ENCODE measurements around the gene ATP13A3. TPM values are rescaled to one million over a fixed set of nuclear protein-coding genes. Genes with fewer than 3 reads are reported as not detected.
"Not testable (repeated sequence)": the region's sequence is repeated elsewhere in the genome, so short reads cannot be mapped to it uniquely, and the experiment has no call there.

The ATP13A3 gene
- total RNA-seq, 2 donors from 2014 or later = 106 to 141 TPM

DNA sequence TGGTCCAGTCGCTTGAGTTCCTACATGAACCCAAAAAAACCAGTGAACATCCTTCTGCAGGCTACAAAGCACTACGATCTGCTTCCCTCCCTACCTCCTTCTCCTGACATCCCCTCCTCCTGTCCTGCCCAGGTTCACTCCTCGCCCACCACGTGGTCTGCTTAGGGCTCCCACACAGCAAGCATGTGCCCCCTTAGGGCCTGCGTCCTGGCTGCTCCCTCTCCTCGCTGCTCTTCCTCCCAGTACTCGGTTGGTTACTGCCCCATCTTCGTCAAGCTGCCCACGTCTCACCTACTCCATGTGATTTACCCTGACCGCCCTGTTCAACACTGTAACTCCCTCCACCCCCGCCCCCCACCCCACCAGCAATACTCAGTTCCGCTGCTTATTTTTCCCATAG is 20.8 kb upstream of the ATP13A3 start:
- no peak for ATAC-seq
- no peak overlapping the region for H3K27ac Mint-ChIP-seq
- no peaks in the 10 kb centered on the region for H3K9me3 Mint-ChIP-seq
- H3K36me3 Mint-ChIP-seq = no peaks in the 10 kb centered on the region
- no peak for DNase-seq (ENCODE audit: low spot score in 2 of 2)

DNA sequence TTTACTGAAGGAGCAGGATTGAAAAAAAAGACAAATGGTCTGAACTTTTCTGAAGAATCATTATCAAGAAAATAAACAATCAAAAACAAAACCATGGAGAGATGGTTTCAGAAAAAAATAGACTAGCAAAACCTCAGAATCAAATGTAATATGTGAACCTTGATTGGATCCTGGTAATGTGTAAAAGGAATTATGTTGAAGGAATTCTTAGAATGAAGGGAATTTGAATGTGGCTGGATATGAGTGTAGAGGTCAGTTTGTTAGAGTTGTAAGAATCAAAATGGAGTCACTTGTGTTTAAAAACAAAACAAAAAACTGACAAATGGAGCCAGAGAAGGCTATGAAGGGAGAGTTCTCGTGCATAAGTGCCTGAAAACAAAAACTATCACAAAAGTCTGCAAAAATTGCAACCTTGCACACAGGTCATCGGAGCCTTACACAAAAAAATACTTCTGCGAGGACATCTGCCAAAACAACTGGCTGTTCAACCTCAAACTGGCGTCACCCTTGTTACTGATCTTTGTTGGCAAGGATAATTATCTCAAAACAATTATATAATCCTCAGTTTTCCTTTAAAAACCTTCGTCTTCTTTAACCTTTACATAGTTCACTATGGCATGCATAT is 19.1 kb upstream of the ATP13A3 start:
- ATAC-seq (no peak), DNase-seq (ENCODE audit: low spot score in 2 of 2) (no peak)
- no peaks in the 10 kb centered on the region for H3K9me3 Mint-ChIP-seq
- no peaks in the 10 kb centered on the region for H3K36me3 Mint-ChIP-seq
- H3K27ac Mint-ChIP-seq = no peak overlapping the region

DNA sequence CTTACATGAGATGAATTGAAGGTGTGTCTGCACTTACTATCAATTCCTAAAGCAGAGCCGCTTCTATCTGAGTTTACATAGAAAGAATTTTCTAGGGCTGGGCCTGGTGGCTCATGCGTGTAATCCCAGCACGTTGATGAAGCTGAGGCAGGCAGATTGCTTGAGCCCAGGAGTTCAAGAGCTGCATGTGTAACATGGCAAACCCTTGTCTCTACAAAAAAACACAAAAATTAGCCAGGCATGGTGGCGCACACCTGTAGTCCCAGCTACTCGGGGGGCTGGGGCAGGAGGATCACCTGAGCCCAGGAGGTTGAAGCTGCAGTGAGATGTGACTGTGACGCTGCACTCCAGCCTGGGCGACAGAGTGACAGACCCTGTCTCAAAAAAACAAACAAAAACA is 18.1 kb upstream of the ATP13A3 start:
- DNase-seq (ENCODE audit: low spot score in 2 of 2) = no peak
- H3K36me3 Mint-ChIP-seq = no peaks in the 10 kb centered on the region
- no peaks in the 10 kb centered on the region for H3K9me3 Mint-ChIP-seq
- H3K27ac Mint-ChIP-seq = no peak overlapping the region
- no peak for ATAC-seq

DNA sequence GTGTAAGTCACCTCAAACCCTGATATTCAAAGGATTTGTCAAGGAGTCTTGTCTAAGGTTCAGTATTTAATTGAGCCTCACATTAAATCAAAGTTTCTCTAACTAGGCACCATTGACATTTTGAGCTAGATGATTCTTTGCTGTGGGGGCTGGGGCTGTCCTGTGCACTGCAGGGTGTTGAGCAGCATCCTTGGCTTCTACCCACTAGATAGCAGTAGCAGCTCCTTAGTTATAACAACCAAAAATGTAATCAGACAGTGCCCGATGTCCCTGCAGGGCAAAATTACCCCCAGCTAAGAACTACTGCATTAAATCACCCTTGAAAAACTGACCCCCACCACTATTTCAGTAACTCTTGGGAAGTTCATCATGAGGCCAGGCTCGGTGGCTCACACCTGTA is 17.3 kb upstream of the ATP13A3 start:
- Mint-ChIP-seq H3K36me3 (no peaks in the 10 kb centered on the region), H3K27ac (no peak overlapping the region), H3K9me3 (no peaks in the 10 kb centered on the region)
- ATAC-seq (no peak), DNase-seq (ENCODE audit: low spot score in 2 of 2) (no peak)

DNA sequence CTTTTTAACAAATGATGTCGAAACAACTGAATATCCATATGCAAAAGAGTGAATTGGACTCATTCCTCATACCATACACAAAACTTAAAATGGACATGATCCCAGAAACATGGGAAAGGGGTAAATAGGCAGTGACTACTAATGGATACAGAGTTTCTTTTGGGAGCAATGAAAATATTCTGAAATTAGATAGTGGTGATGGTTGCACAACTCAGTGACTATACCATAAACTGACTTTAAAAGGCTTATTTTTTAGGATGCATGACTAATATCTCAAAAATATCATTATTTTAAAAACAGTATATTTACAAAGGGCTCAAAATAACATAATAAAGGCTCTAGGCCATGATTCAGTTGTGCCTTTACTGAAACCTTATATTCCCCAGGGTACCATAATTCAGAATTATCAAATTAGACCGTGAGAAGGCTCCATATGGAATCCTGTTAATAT is 16.3 kb upstream of the ATP13A3 start:
- ATAC-seq (no peak), DNase-seq (ENCODE audit: low spot score in 2 of 2) (no peak)
- no peaks in the 10 kb centered on the region for H3K9me3 Mint-ChIP-seq
- no peaks in the 10 kb centered on the region for H3K36me3 Mint-ChIP-seq
- H3K27ac Mint-ChIP-seq = no peak overlapping the region

DNA sequence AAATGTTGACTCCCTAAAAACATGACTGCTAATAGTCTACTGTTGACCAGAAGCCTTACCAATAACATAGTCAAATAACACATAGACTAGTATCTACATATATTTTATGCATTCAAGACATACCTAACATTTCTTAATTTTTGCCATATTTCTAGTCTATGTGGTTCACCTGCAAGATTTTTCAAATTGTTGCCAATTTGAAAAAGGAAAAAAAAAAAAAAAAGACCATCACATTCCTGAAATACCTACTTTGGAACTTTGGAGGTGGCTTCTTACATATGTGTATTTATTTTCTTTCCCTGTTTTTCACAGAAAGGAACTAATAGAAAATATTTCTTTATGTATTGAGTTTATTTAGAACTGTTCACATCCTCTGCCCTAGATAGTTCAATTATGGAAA is 13.4 kb upstream of the ATP13A3 start:
- ATAC-seq (no peak), DNase-seq (ENCODE audit: low spot score in 2 of 2) (no peak)
- H3K36me3 Mint-ChIP-seq = no peaks in the 10 kb centered on the region
- H3K9me3 Mint-ChIP-seq = no peaks in the 10 kb centered on the region
- no peak overlapping the region for H3K27ac Mint-ChIP-seq

DNA sequence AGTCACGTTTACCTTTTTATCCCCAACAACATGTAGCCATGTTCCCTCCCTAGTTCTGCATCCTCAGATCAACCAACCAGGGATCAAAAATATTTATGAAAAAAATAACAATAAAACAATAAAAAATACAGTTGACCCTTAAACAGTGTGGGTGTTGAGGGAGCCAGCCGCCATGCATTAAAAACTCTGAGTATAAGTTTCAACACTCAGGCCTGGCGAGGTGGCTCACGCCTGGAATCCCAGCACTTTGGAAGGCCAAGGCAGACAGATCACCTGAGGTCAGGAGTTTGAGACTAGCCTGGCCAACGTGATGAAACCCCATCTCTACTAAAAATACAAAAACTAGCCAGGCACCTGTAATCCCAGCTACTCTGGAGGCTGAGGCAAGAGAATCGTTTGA is 12.7 kb upstream of the ATP13A3 start:
- not testable (repeated sequence) for H3K36me3 Mint-ChIP-seq; ATAC-seq; H3K27ac Mint-ChIP-seq; H3K9me3 Mint-ChIP-seq; DNase-seq (ENCODE audit: low spot score in 2 of 2)

DNA sequence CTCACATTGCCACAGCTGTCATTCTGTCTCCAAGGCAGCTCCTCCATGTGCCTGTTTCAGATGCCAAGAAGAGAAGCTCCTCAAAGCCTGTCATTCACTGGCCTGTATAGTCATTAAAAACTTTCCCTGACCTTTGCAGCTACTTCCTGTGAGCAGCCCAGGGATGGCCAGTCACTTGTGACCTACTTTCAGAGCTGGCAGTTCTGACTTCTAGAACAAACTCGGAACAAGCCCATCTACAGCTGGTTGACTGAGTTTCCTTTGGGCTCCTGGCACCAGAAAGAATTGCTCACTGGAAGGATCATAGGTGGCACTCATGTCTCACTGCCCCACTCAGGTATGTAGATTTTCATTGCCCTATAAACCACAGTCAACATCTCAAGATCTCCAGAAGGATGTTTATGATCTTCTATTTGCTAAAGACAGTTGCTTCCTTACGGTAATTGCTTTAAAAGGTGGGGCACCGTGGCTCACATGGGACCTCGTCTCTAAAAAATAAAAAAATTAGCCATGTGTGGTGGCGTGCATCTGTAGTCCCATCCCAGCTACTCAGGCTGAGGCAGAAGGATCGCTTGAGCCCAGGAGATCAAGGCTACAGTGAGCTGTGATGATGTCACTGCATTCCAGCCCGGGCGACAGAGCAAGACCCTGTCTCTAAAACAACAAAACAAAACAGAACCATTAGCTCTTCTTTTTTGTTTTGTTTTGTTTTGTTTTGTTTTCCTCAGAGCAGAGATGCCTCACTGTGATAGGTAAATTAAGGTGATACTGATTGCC is 11.2 kb upstream of the ATP13A3 start:
- no peak overlapping the region for H3K27ac Mint-ChIP-seq
- peak; percentile 48 to 86 for ATAC-seq
- no peak for DNase-seq (ENCODE audit: low spot score in 2 of 2)
- H3K9me3 Mint-ChIP-seq = no peaks in the 10 kb centered on the region
- H3K36me3 Mint-ChIP-seq = no peaks in the 10 kb centered on the region

DNA sequence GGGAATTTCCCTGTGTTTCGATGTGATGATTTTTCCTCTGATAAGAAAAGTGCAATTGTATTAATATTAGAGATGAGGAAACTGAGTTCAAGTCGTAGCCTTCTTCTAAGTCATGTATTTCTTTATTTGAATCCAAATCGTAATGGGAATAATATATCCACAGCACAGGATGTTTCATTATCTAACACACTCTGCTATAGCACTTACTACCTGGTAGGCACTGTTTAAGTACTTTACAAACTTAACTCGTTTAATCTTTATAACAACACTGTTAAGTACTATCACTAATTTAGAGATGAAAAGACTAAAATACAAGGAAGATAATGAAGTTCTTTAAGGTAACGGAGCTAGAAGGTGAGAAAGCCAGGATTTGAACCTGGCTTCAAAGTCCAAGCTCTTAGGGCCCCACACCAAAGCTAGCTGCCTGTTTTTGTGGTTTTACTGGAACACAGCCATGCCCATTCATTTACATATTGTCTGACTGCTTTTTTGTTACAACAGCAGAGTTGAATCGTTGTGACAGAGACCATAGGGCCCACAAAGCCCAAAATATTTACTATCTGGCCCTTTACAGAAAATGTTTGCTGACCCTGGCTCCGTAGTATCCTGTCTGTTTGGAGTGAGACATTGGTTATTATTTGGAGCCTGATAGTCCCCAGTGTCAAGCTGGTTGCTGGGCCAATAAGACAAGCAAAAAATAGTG is 9.6 kb upstream of the ATP13A3 start:
- H3K9me3 Mint-ChIP-seq = no peaks in the 10 kb centered on the region
- no peak for ATAC-seq
- no peak overlapping the region for H3K27ac Mint-ChIP-seq
- DNase-seq (ENCODE audit: low spot score in 2 of 2) = no peak
- H3K36me3 Mint-ChIP-seq = no peaks in the 10 kb centered on the region

DNA sequence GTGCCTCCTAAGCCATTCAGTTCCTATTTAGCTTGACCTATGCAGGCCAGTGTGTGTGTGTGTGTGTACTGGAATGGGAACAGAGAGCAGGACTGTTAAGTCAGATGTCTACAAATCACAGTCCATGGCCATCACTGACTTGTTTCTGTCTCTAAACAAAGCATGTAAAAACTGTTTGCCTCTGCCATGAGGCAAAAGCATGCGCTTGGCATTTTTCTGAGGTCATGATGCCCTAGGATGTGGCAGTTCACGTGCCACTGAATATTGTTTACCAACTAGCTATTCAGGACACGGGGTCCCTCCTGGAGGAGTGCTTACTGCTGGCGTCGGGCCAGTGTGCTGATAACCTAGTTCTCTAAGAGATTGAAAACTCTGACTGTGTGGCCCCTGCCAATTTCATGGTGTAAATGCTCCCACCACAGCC is 8.2 kb upstream of the ATP13A3 start:
- Mint-ChIP-seq H3K36me3 (peaks cover 3 to 4% of the 10 kb centered on the region in 2 donors), H3K27ac (no peak overlapping the region), H3K9me3 (no peaks in the 10 kb centered on the region)
- DNase-seq (ENCODE audit: low spot score in 2 of 2) = no peak
- ATAC-seq = no peak

DNA sequence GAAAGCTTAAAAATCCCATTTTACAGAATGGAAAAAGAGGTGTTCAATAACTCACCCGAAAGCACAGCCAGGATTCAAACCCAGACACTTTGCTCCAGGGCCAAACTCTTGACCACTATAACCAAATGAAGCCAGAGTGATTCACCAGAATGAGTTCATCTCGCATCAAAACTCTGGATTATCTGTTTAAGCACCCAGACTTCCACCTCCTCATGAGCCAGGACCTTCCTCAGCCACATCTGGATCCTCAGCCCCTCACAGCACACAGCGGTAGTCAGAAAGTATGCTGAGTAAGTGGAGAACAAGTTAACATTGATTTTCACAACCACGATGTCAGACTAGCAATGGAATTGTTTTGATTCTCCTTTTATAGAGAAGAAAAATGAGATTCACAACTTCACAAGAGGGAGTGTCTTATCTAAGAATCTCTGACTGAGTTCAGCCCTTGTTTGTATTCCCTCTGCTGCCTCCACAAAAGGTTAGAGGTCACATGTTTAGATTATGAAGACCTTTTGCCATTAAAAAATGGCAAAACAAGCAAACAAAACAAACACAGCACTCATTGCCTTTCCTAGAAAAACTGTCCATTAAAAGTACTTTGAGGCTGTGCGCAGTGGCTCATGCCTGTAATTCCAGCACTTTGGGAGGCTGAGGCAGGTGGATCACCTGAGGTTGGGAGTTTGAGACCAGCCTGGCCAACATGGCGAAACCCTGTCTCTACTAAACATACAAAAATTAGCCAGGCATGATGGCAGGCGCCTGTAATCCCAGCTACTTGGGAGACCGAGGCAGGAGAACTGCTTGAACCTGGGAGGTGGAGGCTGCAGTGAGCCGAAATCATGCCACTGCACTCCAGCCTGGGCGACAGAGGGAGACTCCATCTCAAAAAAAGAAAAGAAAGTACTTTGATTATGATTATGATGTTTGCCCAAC is 7.5 kb upstream of the ATP13A3 start:
- not testable (repeated sequence) for H3K36me3 Mint-ChIP-seq; ATAC-seq; DNase-seq (ENCODE audit: low spot score in 2 of 2); H3K9me3 Mint-ChIP-seq; H3K27ac Mint-ChIP-seq

DNA sequence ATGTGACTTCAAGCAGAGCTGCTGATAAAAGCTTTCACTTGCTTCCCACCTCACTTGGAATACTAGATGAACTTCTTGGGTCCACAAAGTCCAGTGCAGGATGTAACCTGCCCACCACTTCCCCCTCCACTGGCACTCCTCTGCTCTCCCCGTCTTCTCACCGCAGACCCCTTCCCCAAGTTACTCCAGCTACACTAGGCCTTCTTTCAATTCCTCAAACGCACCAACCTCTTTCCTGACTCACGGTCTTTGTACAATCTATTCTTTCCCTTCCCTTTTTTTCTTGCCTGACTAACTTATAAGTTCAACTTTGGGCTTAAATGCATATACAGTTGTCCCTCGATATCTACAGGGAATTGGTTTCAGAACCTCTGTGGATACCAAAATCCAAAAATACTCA is 5.2 kb upstream of the ATP13A3 start:
- peaks cover 17 to 20% of the 10 kb centered on the region in 2 donors for H3K36me3 Mint-ChIP-seq
- H3K27ac Mint-ChIP-seq = no peak overlapping the region
- ATAC-seq (no peak), DNase-seq (ENCODE audit: low spot score in 2 of 2) (no peak)
- peaks cover 7 to 8% of the 10 kb centered on the region in 2 donors for H3K9me3 Mint-ChIP-seq

DNA sequence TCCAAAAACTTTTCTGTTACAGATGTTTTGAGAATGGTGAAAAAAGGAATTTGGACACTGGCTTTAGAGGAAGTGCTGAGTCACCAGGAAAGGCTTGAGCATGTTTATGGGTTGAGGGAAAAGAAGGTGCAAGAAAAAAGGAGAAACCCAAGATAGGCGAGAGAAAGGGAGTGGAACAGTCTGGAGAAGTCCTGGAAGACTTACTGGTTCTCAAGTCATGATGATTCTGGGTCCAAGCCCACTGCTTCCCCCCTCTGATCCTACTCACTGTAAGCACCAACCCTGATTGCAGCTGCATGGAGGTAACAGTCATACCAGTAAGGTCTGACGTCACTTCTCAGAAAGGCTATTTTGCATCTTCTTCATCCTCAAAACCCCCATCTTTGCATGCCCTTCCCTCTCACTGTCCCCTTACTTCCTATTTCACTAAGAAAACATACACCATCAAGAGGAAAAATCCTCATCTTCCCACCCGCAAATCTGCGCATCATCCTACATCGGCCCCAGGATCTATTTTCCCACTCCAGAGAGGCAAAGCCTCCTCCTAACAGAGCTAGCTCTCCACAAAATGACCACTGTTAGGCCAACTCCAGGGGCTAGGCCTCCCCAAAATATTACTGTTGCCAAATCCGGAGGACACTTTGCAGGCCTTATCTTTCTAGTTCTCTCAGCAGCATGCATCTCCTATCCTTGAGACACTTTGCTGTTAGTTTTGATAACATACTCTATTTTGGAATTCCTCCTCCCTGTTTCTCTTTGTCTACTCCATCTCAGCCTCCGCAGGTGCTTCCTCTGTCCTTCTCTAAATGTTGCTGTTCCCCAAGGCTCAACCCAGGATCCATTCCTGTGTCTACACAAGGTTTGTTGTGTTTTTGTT is 3.2 kb upstream of the ATP13A3 start:
- Mint-ChIP-seq H3K36me3 (peaks cover 28 to 31% of the 10 kb centered on the region in 2 donors), H3K9me3 (peaks cover 7 to 8% of the 10 kb centered on the region in 2 donors), H3K27ac (peak overlapping the region; percentile 3 to 16)
- peak; percentile 12 to 43 for ATAC-seq
- DNase-seq (ENCODE audit: low spot score in 2 of 2) = no peak

DNA sequence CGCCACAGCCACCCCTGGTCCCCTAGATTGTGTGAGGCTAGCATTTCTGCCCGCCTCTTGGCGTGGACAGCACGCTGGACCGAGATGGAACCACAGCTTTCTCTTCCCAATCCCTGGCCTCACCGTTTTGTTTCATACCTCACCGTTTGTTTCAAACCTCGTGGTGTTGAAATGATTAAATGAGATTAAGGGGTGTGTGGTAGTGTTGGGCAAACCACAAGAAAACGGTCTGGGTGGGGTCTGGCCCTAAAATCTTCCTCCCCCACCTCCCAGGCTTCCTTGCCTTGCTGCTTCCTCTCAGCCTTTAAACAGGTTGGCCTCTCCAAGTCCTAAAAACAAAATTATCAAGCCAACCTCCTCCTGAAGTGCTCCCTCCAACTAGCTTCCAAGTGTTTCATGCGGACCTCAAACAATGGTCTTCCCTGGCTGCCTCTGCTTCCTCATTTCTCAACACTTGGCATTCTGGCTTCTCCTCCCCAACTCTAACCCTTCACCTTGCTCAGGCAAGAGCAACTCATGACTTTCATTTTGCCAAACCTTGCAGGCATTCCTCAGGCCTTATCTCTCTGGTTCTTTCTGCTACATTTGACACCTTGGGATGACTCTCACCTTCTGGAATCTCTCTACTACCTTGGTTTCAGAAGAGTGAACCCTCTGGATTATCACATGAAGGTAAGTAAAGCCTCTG is 1.4 kb upstream of the ATP13A3 start:
- Mint-ChIP-seq H3K9me3 (peaks cover 7 to 8% of the 10 kb centered on the region in 2 donors), H3K36me3 (peaks cover 29 to 31% of the 10 kb centered on the region in 2 donors), H3K27ac (peak overlapping the region; percentile 3 to 92)
- ATAC-seq = no peak
- DNase-seq (ENCODE audit: low spot score in 2 of 2) = no peak
